ENCODE data around the gene CLCN4. TPM values are rescaled to one million over a fixed set of nuclear protein-coding genes. Genes with fewer than 3 reads are reported as not detected.

Gene CLCN4
- total RNA-seq, 1 experiment from 2014 or later = 6.9 TPM

- no peaks in the 10 kb centered on the region for H4K20me1 ChIP-seq (ENCODE audit: control insufficient read depth, insufficient read depth, insufficient read length)
- H3K27ac Mint-ChIP-seq = no peak overlapping the region
- H3K4me2 ChIP-seq (ENCODE audit: insufficient read depth, insufficient read length, low read length) = no peak overlapping the region
- no peak overlapping the region for H3K23ac ChIP-seq (ENCODE audit: insufficient read length, low read depth, low read length)
- no peak overlapping the region for H2BK120ac ChIP-seq (ENCODE audit: low read depth, low read length, poor library complexity, severe bottlenecking)
- H2BK20ac ChIP-seq (ENCODE audit: low read depth, low read length, poor library complexity, severe bottlenecking) = no peak overlapping the region
- H3K56ac ChIP-seq (ENCODE audit: insufficient read length, low read depth, low read length) = no peak overlapping the region
- no peak overlapping the region for H3K27ac ChIP-seq (ENCODE audit: insufficient read length, low read depth, low read length)
- no peaks in the 10 kb centered on the region for H3K4me1 ChIP-seq (ENCODE audit: insufficient read depth, low read length)
- H3K4me3 Mint-ChIP-seq = no peak overlapping the region
- H2AFZ ChIP-seq (ENCODE audit: low read length) = no peak overlapping the region
- no peaks in the 10 kb centered on the region for H3K79me2 ChIP-seq (ENCODE audit: insufficient read depth, low read length)
- peaks cover 28% of the 10 kb centered on the region for H3K9me3 ChIP-seq (ENCODE audit: control insufficient read depth, low read depth, low read length)
- no peak overlapping the region for H3T11ph ChIP-seq (ENCODE audit: low read length)
- H2BK15ac ChIP-seq (ENCODE audit: low read depth, low read length) = no peak overlapping the region
- no peak for TF ChIP-seq CTCF (conservative IDR thresholded peaks at IDR 0.05)
- H3K27me3 ChIP-seq (ENCODE audit: insufficient read depth, low read length) = no peaks in the 10 kb centered on the region
- no peaks in the 10 kb centered on the region for H3K79me1 ChIP-seq (ENCODE audit: insufficient read depth, low read depth, low read length, poor library complexity, severe bottlenecking)
- no peaks in the 10 kb centered on the region; the same call in 1 of the 2 replicates for H3K27me3 Mint-ChIP-seq (ENCODE audit: low read depth)
- H3K36me3 Mint-ChIP-seq (ENCODE audit: insufficient read depth in 1 of 3, low read depth in 3 of 3) = peaks cover 58 to 62% (median 62%) of the 10 kb centered on the region in 3 experiments
- H3K14ac ChIP-seq (ENCODE audit: insufficient read depth, low read length) = no peak overlapping the region
- no peak overlapping the region for H3K4ac ChIP-seq (ENCODE audit: low read depth, low read length)
- DNase-seq = no peak
- no peak overlapping the region for H2BK12ac ChIP-seq (ENCODE audit: insufficient read length, low read depth, low read length)
- no peak overlapping the region for H4K91ac ChIP-seq (ENCODE audit: insufficient read length, low read depth, low read length)
- H2AK5ac ChIP-seq (ENCODE audit: insufficient read length, low read length) = no peak overlapping the region
- no CpG with 5 or more reads among the region's 5 CpGs for WGBS (ENCODE audit: extremely low coverage, insufficient read length, low lambda C conversion rate)
- H3K23me2 ChIP-seq (ENCODE audit: insufficient read length, low read depth, low read length, poor library complexity, severe bottlenecking) = no peaks in the 10 kb centered on the region
- H2BK5ac ChIP-seq (ENCODE audit: insufficient read length, low read length) = no peak overlapping the region
- peaks cover 3 to 8% of the 10 kb centered on the region in 2 experiments for H3K4me1 Mint-ChIP-seq
- no peak overlapping the region for H3K9ac ChIP-seq (ENCODE audit: extremely low read depth, insufficient read length, low read length)
- H4K5ac ChIP-seq (ENCODE audit: insufficient read length, low read depth, low read length) = no peak overlapping the region
- peaks cover 68 to 69% of the 10 kb centered on the region in 2 experiments for H3K9me3 Mint-ChIP-seq
- no peak overlapping the region for H4K8ac ChIP-seq (replicated peaks; ENCODE audit: insufficient read length, low read depth, low read length)
- H3K18ac ChIP-seq (ENCODE audit: insufficient read length, low read depth, low read length) = no peak overlapping the region
Observed at GRCh38 chrX:10115082-10115481, 41.7 kb upstream of the CLCN4 start.
